ENCODE data around the gene TTC1.

- no peak for TF ChIP-seq POLR2A (IDR thresholded peaks at IDR 0.05; ENCODE audit: low read depth, low read length)
- TF ChIP-seq TAF1 (IDR thresholded peaks at IDR 0.05; ENCODE audit: borderline replicate concordance, low read depth, low read length), result no peak
Observed at GRCh38 chr5:159965031-159965837, 43.7 kb upstream of the TTC1 start.
